Cortex of kidney (tissue), 1 donor: ENCODE data around the gene CCT6A.
"Not testable (repeated sequence)": the region's sequence is repeated elsewhere in the genome, so short reads cannot be mapped to it uniquely, and the experiment has no call there.

Source experiments
- DNase-seq: peaks from one replicate; lab custom pipeline; 2025; lab: John Stamatoyannopoulos, UW

The CCT6A gene, protein sequence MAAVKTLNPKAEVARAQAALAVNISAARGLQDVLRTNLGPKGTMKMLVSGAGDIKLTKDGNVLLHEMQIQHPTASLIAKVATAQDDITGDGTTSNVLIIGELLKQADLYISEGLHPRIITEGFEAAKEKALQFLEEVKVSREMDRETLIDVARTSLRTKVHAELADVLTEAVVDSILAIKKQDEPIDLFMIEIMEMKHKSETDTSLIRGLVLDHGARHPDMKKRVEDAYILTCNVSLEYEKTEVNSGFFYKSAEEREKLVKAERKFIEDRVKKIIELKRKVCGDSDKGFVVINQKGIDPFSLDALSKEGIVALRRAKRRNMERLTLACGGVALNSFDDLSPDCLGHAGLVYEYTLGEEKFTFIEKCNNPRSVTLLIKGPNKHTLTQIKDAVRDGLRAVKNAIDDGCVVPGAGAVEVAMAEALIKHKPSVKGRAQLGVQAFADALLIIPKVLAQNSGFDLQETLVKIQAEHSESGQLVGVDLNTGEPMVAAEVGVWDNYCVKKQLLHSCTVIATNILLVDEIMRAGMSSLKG

DNA sequence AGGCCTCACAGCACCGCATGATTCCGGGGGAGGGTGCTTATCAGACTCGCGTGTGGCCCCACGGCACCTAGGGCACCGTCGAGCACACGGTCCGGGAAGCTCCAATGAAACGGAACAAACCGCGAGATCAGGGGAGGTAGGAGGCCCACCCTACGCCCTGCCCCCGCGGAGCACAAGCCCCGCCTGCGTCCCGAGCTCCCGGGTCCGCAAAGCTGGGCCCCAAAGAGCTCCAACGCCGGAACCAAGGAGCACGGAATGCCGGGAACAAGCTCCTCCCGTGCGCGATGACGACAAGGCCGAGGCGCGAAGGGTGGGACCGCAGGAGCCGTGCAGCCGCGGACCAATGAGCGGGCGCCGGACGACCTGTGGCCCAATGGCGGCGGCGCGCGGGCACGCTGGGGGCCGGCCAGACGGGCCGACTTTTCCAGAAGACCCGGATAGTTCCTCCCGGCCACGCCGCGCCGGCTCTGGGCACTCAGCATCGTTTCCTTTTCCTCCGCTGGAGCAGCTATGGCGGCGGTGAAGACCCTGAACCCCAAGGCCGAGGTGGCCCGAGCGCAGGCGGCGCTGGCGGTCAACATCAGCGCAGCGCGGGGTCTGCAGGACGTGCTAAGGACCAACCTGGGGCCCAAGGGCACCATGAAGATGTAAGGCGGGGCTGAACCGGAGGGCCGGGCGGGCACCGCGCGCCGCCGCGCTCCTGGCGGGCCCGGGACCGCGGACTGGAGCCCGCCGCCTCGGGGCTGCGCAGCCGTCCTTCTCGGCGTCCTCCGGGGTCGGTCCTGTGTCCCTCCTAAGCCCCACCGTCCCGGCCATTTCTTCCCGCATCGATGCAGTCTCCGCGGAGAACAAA, at the start of gene CCT6A, which contains the start of gene PSPH:
Gene CCT6A (plus strand): TSS at position 427 of the 853 bp plus-strand sequence. CDS start 84 bp downstream, at position 511.
Gene PSPH (minus strand): TSS at position 106 of the 853 bp plus-strand sequence. CDS start 30,232 bp downstream, outside the sequence.
- DNase-seq, result peak; percentile 95

DNA sequence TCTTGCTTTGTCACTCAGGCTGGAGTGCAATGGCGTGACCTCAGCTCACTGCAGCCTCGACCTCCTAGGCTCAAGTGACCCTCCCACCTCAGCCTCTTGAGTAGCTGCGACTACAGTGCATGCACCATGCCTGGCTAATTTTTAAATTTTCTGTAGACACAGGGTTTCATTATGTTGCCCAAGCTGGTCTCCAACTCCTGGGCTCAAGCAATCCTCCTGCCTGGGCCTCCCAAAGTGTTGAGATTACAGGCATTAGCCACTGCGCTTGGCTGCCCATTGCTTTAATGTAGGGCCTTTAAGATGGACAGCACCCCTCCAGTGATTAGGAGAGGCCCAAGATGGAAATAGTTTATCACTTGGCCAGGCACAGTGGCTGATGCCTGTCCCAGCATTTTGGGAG, 47.8 kb upstream of the CCT6A start:
- no peak for DNase-seq

DNA sequence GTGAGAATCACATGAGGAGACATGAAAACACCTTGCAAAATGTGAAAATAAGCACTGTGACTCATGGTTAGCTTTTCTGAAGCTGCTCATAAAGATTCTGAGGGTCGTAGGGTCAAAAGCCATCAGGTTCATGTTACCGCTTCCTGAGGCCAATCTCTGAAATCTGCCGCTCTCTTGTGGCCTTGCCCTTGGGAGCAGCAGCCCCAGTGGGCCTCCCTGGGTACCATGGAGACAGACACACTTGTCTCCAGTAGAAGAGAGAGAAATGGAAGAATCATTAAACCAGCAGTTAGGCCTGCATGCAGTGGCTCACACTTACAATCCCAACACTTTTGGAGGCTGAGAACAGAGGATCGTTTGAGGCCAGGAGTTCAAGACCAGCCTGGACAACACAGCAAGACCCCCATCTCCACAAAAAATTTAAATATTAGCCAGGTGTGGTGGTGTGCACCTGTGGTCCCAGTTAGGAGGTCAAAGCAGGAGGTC, 44.4 kb upstream of the CCT6A start:
- DNase-seq, result no peak

DNA sequence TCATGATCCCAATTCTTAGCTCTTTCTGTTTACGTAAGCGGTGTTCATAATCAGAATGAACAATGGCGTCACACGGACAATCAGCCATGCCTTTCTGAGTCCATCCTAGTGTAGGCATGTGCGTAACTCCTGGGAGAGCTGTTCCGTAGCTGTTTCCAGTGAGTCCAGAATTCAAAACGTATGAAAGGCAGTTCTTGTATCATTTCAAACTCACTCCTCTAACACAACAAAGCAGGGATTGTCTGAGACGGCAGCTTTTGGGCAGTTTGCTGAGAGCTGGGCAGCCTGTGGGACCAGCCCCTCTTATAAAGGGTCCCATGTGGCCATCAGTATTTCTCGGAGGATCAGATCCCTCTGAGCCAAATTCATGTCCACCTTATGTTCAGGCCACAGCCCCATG, 43.7 kb upstream of the CCT6A start:
- DNase-seq, result no peak

DNA sequence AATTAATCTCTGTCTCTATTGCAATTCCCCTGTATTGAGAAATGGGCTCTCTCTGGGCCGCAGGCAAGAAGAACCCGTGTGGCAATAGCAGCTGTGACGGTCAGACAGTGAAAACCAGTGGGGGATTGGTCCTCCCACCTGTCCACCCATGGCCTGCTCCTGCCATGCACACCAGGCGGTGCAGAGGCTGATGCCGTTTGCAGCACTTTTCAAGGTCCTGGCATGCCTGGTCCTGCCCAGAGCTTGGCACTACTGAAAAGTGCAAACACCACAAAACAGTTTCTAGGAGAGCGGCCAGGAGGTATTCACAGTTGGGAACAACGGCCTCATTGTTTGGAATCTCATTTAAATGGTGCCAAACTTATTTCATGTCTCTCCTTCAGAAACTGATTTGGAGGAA, 41.9 kb upstream of the CCT6A start:
- no peak for DNase-seq

DNA sequence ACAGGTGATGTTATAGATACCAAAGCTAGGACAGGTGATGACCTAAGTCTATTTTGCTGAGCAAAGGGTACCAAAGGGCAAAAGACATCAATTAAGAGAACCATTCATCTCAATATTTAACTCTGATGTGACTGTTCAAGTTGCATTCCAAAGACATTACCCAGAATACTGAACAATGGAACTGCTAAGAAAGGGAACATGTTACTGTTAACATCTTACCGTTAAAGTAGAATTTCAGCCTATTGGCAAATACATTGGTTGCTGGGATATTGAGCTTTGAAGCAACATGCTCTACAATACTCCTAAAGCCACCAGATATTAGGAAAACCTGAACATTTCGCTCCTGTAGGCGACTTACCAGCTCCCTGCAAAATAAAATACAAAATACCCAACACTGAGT, 34.5 kb upstream of the CCT6A start:
- not testable (repeated sequence) for DNase-seq

DNA sequence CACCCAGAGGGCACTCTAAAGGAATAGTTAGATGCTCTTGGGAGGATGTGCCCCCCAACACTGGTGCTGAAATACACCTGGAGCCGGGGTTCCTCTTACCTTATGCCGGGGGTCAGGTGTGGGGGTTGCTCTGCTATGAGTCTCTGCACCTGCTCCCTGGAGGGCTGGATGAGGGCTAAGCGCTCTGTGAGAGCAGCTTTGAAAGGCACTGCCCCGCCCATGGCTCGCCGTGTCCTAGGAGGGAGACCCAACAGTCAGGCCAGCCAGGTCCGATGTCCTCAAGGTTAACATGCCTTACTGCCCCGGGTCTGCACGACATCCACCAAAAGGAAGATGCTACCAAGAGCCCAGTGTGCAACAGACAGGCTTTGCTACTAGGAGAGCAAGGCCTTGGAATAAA, 32.1 kb upstream of the CCT6A start:
- no peak for DNase-seq

DNA sequence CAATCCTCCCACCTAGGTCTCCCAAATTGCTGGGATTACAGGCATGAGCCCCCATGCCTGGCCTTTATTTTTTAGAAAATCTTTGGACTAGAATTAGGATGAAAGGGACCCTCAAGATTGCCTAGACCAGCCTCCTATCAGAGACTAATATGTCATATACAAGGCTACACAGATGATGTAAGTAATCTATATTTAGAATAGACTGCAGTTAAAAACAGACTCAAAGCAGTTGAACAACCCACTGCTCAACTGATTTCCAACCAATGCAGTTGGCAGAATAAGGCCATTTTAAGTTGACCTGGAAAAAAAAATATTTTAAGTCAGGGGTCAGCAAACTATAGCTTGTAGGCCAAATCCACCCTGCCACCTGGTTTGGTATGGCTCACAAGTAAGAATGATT, 28.1 kb upstream of the CCT6A start:
- no peak for DNase-seq

DNA sequence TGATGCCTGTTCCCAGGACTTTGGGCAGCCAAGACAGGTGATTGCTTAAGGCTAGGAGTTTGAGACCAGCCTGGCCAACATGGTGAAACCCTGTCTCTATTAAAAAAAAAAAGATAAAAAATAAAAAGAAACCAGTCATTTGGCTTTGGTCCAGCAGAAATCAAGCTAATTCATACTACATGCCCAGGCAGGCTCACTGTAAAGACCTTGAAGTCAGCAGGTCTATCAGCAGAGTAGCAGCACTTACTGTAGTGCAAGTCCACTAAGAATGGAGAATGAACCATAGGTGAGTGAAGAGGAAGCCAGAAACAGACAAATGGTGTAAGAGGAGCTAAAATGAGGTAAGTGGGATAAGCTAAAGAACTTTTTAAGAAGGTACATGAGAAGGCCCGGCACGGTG, 25.0 kb upstream of the CCT6A start:
- no peak for DNase-seq

DNA sequence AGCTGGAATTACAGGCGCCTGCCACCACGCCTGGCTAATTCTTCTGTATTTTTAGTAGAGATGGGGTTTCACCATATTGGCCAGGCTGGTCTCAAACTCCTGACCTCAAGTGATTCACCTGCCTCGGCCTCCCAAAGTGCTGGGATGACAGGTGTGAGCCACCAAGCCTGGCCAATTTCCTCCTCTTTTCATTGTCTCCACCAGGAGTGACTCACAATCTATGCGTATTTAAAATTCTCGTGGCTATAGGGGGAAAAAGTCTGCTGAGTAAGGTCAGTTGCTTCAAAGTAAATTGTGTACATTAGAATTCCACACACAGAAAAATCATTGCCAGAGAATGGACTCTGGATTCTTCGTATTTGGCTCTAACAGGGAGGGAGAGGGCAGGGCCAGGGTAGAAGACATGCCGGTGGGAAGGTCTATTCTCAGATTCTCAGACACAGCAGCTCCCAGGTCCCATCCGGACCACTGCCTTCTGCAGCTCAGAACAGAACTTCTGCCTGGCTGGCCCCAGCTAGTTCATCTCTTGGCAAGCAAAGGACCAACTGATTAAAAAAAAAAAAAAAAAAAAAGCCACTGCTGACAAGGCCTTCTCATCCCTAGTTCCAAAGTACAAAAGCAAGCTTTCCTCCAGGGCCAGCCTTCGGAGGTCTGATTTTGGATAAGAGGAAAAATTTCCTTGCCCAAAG, 22.5 kb upstream of the CCT6A start:
- no peak for DNase-seq

DNA sequence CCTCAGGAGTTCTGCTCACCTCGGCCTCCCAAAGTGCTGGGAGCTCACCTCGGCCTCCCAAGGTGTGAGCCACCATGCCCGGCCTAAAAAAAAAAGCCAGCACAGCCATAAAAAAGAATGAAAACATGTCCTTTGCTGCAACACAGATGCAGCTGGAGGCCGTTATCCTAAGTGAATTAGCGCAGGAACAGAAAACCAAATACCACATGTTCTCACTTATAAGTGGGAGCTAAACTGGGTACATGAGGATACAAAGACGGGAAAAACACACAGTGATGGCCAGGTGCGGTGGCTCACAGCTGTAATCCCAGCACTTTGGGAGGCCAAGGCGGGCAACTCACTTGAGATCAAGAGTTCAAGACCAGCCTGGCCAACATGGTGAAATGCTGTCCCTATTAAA, 21.2 kb upstream of the CCT6A start:
- no peak for DNase-seq

DNA sequence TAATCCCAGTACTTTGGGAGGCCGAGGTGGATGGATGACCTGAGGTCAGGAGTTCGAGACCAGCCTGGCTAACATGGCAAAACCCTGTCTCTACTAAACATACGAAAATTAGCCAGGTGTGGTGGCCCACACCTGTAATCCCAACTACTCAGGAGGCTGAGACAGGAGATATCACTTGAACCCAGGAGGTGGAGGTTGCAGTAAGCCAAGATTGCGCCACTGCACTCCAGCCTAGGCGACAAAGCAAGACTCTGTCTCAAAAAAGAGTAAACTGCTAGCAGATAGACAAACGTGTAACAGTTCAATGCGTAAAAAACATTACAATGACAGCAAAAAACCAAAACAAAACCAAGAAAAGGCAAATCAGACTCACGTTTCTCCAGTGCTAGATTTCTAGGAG, 20.0 kb upstream of the CCT6A start:
- DNase-seq, result not testable (repeated sequence)

DNA sequence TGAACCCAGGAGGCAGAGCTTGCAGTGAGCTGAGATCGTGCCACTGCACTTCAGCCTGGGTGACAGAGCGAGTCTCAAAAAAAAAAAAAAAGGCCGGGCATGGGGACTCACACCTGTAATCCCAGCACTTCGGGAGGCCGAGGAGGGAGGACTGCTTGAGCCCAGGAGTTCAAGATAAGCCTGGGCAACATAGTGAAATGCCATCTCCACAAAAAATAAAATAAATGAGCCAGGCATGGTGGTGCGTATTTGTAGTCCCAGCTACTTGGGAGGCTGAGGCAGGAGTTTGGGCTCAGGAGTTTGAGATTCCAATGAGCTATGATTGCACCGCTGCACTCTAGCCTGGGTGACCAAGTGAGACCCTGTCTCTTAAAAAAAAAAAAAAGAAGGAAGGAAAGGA, 19.0 kb upstream of the CCT6A start:
- not testable (repeated sequence) for DNase-seq

DNA sequence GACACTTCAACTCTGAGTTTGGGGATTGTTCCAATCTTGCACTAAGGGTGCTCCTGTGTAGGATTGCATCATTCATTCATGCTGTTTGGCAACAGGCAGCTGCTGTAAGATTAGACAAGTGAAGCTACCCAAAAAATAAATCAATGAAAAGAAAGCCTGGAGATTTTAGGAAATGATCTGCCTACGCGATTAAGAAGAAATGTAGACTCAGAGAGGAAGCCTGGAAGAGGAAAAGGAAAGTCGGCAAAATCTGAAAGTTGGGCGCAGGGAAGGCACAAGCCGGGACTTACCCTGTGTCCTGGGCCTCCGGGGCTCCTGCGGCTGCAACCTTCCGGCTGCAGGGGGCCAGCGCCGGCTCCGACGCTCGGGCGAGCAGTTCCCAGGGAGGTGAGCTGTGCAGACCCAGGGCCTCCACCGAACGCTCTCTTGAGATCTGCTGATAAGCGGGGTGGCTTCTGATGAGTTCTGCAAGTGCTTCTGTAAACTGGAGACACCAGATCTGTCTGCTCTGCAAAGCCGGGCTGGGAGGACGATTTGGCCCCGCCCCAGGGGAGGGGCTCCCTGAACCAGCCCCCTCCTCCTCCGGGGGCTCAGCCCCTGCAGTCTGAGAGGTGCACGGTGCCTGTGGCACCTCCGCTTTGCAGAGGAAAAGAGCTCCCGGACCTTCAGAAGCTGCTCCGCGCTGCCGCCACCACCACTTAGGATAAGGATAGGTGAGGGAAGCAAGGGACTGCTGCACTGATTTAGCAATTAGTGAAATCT, 17.7 kb upstream of the CCT6A start:
- no peak for DNase-seq

DNA sequence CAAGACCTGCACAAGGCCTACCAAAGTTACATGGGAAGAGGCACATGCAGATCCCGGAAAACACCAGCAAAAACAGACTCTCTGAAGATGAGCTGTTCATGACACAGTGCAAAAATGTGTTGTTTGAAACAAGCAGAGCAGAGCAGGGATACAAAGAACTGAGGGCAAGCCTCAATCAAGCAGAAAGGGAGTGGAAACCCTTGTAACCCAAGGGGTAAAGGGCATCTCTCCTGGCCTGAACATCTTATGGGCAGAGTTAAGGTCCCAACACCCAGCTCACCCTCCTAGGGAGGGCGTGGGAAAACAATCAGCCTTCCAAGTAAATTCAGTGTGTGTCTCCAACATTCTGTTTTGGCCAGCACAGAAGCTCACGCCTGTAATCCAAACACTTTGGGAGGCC, 10.8 kb upstream of the CCT6A start:
- no peak for DNase-seq

DNA sequence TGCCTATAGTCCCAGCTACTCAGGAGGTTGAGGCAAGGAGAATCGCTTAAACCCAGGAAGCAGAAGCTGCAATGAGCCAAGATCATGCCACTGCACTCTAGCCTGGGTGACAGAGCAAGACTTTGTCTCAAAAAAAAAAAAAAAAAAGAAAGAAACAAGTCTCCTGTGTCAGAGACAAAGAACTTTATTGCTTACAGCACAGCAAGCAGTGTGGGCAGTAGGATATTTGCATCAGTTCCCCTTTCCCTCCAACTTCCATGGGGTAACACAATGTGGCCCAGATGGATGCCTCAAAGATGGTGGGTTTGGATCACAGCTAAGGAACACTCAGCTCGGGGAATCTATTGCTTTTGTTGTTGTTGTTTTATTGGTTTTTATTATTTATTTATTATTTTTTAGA, 5.8 kb upstream of the CCT6A start:
- not testable (repeated sequence) for DNase-seq

DNA sequence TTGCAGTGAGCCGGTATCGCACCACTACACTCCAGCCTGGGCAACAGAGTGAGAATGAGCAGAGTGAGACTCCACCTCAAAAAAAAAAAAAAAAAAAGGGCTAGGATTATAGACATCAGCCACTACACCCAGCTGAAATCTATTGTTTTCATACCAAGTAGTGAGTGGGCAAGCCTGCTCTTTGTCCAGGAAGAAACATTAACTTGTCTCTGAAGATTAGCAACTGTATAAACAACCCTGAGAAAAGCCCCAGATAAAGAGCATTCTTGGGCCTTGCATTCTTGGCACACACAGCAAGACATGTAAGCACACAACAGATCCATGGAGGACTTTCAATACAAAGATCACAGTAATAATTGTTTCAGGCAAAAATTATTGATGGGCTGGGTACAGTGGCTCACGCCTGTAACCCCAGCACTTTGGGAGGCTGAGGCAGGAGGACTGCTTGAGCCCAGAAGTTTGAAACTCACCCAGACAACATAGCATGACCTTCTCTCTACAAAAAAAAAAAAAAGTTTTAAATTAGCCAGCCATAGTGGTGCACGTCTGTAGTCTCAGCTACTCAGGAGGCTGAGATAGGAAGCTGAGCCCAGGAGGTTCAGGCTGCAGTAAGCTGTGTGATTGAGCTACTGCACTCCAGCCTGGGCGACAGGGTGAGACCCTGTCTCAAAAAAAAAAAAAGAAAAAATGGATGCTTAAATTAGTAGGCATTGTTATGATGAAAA, 4.7 kb upstream of the CCT6A start:
- DNase-seq, result no peak

DNA sequence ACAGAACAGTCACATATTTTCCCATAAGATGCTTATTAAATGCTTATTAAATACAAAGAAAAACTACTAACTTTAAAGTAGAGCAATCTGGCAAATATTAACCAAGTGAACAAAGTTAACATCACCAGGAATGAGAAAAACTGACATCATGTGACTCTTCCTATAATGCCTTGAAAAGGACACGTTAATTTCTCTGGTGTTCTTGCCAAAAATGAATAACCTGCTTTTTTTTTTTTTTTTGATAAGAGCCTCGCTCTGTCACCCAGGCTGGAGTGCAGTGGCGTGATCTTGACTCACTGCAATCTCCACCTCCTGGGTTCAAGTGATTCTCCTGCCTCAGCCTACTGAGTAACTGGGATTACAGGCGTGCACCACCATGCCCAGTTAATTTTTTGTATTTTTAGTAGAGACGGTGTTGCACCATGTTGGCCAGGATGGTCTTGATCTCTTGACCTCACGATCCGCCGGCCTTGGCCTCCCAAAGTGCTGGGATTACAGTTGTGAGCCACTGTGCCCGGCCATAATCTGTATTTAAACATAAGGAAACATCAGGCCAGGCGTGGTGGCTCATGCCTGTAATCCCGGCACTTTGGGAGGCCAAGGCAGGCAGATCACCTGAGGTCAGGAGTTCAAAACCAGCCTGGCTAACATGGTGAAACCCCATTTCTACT, 4.0 kb upstream of the CCT6A start:
- DNase-seq, result not testable (repeated sequence)

DNA sequence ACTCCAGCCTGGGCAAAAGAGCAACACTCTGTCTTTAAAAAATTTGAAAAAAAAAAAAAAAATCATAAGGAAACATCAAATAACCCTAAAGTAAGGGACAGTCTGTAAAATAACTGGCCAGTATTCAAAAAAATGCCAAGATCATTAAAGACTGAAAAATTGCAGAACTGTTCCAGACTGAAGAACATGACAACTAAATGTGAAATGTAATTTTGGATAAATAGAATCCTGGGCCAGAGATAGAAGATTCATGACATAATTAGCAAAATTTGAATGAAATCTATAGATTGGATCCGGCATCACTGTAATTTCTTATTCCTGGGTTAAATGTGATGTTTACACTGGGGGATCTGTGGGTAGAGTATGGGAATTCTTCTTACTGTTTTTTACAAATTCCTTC, 3.3 kb upstream of the CCT6A start:
- DNase-seq, result no peak

DNA sequence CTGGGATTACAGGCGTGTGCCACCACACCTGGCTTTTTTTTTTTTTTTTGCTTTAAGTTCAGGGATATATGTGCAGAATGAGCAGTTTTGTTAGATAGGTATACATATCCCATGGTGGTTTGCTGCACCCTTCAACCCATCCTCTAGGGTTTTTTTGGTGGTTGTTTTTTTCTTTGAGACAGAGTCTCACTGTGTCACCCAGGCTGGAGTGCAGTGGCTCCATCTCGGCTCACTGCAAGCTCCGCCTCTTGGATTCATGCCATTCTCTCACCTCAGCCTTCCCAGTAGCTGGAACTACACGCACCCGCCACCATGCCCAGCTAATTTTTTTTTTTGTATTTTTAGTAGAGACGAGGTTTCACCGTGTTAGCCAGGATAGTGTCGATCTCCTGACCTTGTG, 2.8 kb upstream of the CCT6A start:
- DNase-seq, result not testable (repeated sequence)
